Inflammatory macrophage (primary cell): ENCODE data around the gene CFAP46.

ENCODE experiments used
- DNase-seq, 2 donors: peaks; one replicate each; pipeline ENCODE4 v3.0.0-alpha.2; 2020 to 2022

The CFAP46 gene

DNA sequence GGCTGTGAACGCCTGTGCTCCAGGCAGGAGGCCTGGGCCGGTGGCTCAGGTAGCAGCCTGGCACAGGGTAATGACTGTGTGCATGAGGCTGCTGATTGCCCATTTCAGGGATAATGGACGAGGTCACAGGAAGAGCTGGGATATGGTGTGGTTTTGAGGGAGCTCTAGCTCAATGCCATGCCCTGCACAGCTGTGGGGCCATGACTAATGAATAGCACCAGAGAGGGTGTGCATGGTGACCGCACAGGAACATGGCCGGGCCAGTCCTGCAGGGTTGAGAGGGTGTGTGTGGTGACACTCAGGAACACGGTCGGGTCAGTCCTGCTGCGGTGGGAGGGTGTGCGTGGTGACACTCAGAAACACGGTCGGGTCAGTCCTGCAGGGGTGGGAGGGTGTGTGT, 178.3 kb downstream of the CFAP46 start:
- DNase-seq: no peak

DNA sequence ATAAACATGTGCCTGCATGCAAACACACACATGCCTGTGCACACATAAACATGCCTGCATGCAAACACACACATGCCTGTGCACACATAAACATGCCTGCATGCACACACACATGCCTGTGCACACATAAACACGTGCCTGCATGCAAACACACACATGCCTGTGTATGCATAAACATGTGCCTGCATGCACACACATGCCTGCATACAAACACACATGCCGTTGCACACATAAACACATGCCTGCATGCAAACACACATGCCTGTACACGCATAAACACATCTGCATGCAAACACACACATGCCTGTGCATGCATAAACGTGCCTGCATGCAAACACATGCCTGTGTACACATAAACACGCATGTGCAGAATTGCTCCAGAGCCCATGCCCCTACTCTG, 178.8 kb downstream of the CFAP46 start:
- DNase-seq: no peak

DNA sequence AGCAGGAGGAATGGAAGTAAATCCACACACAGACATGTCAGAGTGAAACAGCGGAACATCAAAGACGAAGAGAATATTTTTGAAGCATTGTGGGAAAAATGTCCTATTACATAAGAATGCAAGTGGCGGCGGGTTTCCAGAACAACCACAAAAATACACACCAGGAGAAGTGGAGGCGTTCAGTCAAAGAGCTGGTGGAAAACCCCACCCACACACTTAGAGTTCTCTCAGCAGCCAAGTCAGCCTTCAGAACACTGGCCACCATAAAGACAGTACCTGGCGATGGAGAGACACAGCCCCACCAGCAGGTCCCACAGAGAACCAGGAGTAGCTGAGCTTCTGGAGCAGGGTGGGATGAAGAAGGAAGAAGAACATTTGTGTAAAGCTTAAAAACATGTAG, 180.1 kb downstream of the CFAP46 start:
- peak; percentile 22 to 74 for DNase-seq

DNA sequence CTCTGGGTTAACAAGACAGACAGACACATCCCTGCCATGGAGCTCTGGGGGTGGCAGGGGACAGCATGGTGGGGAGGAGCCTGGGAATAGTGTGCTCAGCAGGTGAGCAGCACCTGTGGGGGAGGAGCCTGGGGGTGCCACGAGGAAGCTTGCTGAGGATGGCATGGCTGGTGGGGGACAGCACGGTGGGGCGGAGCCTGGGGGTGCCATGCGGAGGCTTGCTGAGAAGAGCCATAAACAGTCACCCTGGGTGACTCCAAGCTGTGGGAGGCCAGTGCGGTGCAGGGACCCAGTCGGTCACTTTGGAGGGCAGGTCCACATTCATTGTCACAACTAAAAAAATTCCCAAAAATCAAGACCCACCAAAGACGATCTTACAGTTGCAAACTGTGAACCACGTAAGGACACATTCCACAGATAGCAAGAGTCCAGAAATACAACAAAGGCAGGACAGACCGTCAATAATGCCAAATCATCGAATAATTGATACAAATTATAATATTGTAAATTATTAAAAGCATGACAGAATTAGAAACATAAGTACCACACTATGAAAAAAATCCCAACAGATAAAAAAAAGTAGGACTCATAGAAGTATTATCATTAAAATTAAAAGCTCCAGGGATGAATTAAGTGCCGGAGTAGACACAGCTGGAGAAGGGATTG, 180.8 kb downstream of the CFAP46 start:
- no peak for DNase-seq

DNA sequence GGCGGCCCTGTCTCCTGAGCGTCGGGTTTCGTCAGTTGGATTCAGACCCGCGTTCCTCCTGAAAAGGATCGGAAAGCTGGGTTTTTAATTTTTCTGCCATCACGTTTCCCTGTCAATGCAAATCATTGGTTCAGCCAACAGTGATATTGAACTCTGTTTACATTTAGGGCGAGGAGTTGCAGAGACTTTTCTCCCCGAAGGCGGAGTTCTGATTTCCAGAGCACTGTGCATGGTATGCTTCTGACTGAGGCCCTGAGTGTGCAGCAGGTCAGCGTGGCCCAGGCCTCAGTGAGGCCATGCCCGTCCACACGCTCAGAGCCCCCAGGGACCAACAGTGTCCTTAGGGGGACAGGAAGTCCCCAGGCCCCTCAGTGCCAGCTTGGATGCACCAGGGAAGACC, 183.5 kb downstream of the CFAP46 start:
- no peak for DNase-seq
